Measurements from ENCODE around the gene ZNF275.

- TF ChIP-seq CTCF (IDR thresholded peaks at IDR 0.05): no peak
- no peak for TF ChIP-seq POLR2AphosphoS5 (IDR thresholded peaks at IDR 0.05)
- TF ChIP-seq POLR2A (IDR thresholded peaks at IDR 0.05): no peak
Observed at GRCh38 chrX:153307276-153308178, 26.4 kb upstream of the ZNF275 start.

Measured in gastroesophageal sphincter (tissue), 3 donors.